Activated CD8-positive, alpha-beta memory T cell treated with anti-CD3 and anti-CD28 coated beads for 36 hours (primary cell): ENCODE results near the gene PPP3CB. TPM values are rescaled to one million over a fixed set of nuclear protein-coding genes. Genes with fewer than 3 reads are reported as not detected.

Experiments
- CTCF ChIA-PET: fragments of 350-600 bp; sonication (Branson Sonifier 250); formaldehyde crosslinking; loops from one replicate; lab custom pipeline; 2021; ENCODE audit warnings: antibody characterized with exemption; lab: Charles Lee
- POLR2A ChIA-PET: fragments of 350-600 bp; sonication (Branson Sonifier 250); formaldehyde crosslinking; loops from one replicate; lab custom pipeline; 2021; ENCODE audit warnings: antibody characterized with exemption; lab: Charles Lee
- total RNA-seq, 2 experiments: library from RNA; stranded (reverse); gene quantifications; one replicate each; pipeline ENCODE4 v1.2.3, GENCODE V29; 2021

Gene PPP3CB
- total RNA-seq, 2 experiments from 2014 or later = 39.1 to 41.4 TPM

DNA sequence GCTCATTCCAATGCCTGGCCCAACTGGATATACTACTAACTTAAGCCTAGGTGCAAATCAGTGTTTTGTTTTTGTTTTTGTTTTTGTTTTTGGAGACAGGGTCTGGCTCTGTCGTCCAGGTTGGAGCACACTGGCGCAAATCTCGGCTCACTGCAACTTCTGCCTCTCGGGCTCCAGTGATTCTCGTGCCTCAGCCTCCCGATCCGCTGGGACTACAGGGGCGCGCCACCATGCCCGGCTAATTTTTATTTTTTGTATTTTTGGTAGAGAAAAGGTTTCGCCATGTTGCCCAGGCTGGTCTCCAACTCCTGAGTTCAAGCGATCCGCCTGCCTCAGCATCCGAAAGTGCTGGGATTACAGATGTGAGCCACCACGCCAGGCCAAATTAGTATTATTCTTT, 1.6 kb downstream of the PPP3CB start:
- ChIA-PET CTCF (interaction anchor here (1.3 kb wide), 1 partner anchor 9 kb away, joined by 4 read pairs; no protein-coding TSS in a partner anchor), POLR2A (interaction anchor here (1.1 kb wide), 1 partner anchor 42 kb away, joined by 6 read pairs; no protein-coding TSS in a partner anchor)

DNA sequence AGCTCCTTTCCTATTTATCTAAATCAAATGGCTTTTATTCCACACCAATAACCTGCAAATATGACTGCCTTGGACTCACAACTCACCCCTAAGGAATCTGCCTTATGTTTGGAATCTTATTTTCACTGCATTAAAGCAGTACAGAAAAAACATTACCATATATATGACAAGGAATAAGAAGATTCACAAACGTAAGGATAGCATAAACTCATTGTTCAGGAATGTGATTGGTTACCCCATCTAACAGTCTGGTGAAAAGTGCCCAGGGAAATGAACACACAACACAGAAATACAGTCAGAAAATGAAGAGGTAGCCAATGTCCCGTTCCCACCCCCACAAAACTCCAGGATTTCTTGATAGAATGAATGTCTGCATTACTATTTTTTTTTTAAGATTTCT, 2.0 kb downstream of the PPP3CB start:
- POLR2A ChIA-PET = interaction anchor here (0.7 kb wide), 1 partner anchor 22 kb away, joined by 4 read pairs; no protein-coding TSS in a partner anchor
- CTCF ChIA-PET = no interaction called here

DNA sequence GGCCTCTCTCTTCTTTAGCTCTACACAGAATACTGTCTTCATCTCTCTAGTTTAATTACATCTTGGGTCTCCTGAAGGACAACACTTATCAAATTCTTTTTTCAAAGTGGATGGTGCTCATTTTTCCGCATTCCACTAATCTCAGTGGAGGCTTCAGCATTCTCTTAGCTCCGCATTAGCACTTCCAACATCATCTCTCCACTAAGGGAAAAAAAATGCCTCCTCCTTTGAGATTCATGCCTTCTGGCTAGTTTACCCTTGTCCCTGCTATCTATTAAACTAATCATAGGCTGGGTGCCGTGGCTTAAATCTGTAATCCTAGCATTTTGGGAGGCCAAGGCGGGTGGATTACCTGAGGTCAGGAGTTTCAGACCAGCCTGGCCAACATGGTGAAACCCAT, 9.2 kb downstream of the PPP3CB start:
- CTCF ChIA-PET = interaction anchor here (0.7 kb wide), 1 partner anchor 1236 kb away, joined by 3 read pairs; no protein-coding TSS in a partner anchor
- POLR2A ChIA-PET = no interaction called here

DNA sequence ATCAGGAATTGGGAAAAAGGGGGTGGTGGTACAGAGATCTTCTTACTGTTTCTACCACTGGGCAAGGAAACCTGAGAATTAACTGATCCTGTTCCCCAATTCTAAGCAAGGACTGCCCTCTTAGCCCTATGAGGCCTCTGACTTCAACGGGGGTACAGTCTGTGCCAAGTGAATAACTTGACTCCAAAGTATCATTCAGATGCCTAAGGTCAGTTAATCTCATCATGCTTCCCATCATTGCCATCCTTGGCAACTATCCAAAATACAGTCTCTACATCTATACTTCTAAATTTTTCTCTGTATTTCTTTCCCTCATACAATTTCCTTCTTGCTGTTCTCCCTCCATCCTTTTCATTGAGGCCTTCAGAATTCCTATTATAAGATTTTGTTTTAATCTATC, 10.5 kb downstream of the PPP3CB start:
- ChIA-PET CTCF (no interaction called here), POLR2A (no interaction called here)

DNA sequence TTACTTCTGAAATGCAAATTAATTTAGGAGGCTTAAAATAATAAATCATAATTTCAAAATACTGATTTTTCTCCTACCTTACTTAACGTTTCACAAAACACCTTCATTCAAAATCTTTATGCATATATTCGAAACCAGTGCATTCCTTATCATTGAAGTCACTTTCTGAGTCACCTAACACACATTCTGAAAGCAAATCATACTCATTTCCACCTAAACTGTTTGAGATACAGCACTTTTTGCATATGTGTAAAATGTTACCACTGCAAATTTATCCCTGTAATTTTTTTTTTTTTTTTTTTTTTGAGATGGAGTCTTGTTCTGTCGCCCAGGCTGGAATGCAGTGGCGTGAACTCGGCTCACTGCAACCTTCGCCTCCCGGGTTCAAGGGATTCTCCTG, 15.7 kb downstream of the PPP3CB start:
- ChIA-PET POLR2A (interaction anchor here (0.7 kb wide), 1 partner anchor 279 kb away, joined by 3 read pairs; no protein-coding TSS in a partner anchor), CTCF (no interaction called here)

DNA sequence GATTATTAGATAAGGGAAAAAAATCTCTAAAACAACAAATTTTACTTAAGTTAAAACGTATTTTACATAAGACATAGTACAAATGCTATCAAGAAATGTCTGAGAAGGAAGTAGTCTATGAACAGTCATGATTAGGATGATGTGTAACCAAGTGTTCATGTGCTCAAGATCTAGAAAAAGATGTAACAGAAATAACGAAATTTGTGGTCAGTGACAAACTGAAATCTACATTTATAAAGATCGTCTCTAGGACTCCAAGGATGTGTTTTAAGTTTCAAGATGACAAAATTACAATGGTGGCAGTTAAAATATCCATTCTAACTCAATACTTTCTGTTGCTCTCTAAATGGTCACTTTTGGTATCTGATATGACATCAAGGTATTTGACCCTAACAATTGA, 17.2 kb downstream of the PPP3CB start:
- CTCF ChIA-PET = no interaction called here
- POLR2A ChIA-PET = no interaction called here

DNA sequence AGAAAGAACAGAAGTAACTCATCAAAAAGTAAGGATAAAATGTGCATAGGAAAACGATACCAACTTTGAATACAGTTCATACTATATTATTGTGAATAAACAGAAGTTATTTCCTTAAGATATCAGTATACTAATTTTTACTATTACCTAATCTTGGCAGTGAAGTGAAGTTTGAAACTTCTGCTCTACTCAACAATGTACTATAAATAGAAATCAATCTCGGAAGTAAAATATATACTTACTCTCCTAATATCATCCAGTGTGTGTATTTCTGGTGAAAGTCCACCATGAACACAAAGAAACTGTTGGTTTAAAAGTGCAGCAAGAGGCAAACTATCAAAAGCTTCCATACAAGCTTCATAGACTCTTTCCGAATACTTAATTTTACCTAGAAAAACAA, 24.6 kb downstream of the PPP3CB start:
- POLR2A ChIA-PET = no interaction called here
- CTCF ChIA-PET = no interaction called here

DNA sequence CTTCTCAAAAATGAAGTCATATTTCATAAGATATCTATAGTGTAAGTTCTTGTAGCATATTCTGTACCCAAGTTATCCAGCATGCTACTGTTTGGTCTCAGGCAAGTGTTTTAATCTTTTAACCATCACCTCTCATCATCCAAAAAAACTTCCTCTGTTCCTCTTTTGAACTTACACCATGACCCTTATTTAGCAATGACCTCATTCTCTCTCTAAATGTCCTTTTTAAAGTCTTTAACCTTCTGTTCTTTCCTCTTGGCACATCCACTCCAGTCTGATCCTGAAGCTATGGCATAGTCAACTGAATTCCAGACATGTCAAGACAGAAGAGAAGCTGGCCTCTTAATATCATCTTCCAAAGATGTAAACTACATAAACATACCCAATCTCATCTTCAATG, 26.2 kb downstream of the PPP3CB start:
- ChIA-PET CTCF (no interaction called here), POLR2A (no interaction called here)

DNA sequence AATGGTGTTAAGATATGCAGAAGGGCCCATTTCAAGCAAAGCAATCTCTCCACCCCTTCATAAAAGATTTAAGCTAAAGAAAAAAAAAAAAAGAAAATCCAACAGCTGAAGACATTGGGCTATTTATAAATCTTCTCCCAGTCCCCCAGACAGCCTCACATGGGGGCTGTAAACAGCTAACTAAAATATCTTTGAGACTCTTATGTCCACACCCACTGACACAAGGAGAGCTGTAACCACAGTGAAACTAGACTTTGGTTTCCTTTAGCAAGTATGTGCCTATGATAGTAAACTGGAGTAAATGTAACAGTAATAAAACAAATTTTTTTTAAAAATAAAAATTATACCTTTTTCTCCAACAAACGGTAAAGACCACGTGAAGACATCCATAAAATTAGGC, 28.6 kb downstream of the PPP3CB start:
- POLR2A ChIA-PET = no interaction called here

DNA sequence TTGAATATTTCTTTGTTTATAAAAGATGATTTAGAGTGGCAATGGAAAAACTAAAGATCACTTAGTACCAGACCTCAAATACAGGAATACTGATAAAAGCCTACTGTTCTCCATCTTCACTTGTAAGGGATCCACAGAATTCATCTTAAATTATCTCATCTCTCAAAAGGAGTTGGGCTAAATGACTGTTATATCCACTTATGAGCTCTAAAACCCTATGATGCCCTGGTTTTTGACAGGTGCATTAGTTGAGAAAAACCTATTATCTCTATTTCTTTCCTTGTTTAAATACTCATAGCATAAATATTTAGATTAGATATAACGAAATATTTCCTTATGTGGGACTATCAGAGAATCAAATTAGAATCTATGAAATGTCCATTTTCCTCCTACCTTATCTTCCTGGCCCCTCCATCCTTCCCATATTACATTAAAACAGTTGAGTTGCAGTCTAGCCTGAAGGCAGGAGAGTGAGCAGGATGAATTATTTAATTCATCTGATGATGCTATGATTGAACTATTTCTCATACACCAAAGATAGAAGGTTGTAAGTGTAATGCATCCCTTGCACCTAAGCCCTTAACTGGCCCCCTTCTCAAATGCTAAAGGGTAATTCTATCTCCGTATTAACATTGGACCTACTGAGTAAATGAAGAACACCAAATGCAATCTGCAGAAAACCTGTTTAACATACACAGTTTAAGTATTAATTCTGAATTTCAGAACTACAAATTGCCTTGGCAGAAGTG, 29.7 kb downstream of the PPP3CB start:
- POLR2A ChIA-PET = no interaction called here
- CTCF ChIA-PET = no interaction called here

More for the DNA sequence above, 28.6 kb downstream of the PPP3CB start:
- CTCF ChIA-PET = no interaction called here

DNA sequence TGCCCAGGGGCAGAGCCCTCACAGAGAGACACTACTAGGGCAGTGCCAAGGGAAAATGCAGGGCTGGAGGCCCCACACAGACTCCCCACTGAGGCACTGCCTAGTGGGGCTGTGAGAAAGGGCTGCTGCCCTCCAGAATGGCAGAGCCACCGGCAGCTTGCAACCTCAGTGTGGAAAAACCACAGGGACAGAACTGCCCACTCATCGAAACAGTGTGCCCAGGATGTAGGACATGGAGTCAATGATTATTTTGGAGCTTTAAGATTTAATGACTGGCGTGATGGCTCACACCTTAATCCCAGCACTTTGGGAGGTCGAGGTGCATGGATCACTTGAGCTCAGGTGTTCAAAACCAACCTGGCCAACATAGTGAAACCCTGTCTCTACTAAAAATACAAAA, 34.9 kb downstream of the PPP3CB start:
- ChIA-PET POLR2A (no interaction called here), CTCF (interaction anchor here (0.9 kb wide), 1 partner anchor 75 kb away, joined by 4 read pairs; no protein-coding TSS in a partner anchor)

DNA sequence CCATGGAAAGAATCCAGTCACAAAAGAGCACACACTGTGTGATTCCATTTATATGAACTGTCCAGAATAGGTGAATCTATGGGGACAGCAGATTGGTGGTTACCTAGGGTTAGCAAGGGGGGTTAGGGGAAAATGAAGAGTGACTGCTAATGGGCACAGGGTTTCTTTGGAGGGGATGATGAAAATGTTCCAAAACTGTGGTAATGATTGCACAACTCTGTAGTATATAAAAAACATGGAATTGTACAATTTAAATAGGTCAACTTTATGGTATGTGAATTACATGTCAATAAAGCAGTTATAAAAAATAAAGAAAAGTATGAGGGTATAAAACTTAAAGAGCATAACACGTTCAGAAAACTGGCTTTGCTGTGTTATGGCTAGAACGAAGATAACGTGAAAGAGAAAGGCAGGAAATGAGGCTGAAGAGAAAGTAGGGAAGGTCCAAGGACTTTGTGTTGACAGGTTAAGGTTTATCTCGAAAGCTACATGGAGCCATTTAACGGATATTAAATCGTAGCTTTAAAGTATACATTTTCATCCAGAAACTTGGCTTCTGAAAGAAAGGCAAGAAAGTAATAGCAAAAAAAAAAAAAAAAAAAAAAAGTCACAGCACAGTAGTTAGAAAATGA, 36.0 kb downstream of the PPP3CB start:
- ChIA-PET POLR2A (no interaction called here), CTCF (interaction anchor here (0.7 kb wide), 1 partner anchor 308 kb away, joined by 3 read pairs; no protein-coding TSS in a partner anchor)

DNA sequence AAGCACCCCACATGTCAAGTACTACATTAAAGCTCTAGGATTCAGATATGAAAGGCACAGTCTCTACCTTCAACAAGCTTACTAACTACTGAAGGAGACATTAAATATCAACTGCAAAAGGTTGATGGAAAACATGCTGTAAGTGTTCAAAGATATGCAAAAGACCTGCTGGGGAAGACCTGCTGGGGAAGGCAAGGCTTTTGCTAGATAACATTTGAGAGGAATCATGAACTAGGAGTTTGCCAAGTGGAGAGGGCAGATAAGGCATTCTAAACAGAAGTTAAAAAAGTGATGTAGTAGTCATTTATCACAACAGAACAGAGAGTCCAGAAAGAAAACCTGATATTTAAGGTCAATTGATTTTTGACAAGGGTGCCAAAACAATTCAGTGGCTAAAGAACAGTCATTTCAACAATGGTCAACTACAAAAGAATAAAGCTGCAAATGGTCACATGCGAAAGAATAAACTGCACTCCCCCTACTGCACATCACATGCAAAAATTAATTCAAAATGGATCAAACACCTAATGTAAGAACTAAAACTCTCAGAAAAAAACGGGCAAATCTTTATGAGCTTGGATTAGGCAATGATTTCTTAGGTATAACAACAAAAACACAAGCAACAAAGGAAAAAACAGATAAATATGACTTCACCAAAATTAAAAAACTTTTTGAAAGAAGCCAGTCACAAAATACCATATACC, 39.5 kb downstream of the PPP3CB start:
- ChIA-PET CTCF (interaction anchor here (0.6 kb wide), 2 partner anchors 71 to 174 kb away, joined by 3 read pairs; no protein-coding TSS in a partner anchor), POLR2A (no interaction called here)

DNA sequence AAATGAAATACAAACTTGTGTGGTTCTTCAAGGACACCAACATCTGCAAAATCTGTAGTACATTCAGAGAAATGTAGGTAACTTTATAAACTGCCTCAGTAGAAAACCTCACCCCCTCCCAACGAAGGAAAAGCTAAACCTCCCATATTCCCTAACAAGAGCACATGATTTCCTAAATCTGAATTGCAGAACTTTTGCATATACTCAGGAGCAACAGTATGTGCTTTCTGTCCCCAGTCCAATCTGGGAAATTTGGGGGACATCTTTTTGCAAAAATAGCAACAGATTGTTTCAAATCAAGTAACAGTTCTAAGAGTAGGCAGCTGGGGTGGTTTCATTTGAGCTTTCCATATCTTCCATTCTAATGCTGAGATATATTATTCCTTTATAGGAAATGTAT, 46.7 kb downstream of the PPP3CB start:
- POLR2A ChIA-PET = no interaction called here

DNA sequence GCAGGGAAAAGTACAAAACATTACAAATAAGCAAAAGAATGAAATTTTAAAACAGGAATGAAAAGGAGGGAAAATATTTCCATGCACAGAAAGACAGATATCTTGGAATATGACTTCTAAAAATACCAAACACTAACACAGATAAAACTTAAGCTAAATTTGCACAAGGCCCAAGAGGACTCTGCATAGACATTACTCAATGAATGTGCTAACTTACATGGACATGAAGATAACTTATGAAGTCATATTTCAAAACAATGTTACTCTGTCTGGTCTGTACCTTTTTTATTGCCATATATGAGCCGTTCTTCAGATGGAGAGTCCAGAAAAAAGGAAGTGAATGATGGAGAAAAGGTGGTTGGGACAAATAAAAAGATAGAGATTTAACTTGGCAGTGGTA, 47.4 kb downstream of the PPP3CB start:
- CTCF ChIA-PET = no interaction called here
- POLR2A ChIA-PET = no interaction called here

More for the DNA sequence above, 46.7 kb downstream of the PPP3CB start:
- CTCF ChIA-PET = no interaction called here

DNA sequence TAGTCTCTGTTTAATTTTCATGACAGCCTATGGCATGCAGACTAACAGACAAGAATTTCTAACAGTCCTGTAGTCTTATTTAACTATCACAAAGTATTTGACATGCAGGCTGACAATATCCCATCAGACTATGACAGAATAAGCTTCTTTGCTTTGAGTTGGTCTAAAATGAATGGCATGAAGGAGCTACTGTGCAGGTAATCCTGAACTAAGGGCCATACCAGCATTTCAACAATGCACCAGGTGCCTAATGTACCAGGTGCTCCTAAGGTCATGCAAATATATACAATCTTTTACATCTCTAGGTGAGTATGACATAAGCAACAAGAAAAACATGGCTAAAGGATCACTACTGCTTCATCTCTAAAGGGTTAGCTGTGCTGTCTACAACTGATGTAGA, 48.9 kb downstream of the PPP3CB start:
- CTCF ChIA-PET = no interaction called here

DNA sequence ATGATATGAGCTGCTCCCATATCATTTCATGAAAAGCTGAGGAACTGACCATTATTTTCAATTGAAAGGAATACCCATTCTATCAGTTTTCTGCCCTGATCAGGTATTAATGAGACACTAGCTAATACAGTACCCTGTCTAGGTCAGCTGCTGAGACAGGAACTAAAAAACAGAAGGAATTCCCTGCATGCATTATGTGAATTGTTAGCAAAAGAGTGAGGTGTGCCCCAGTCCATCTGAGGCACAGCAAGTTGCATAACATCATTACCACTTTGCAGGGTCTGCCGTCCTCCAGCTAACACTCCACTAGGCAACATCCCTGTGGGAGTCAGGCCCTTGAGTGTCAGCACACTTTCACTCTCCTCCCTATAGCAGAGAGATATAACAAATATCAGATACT, 51.4 kb downstream of the PPP3CB start:
- ChIA-PET POLR2A (no interaction called here), CTCF (no interaction called here)

More for the DNA sequence above, 48.9 kb downstream of the PPP3CB start:
- POLR2A ChIA-PET = no interaction called here

DNA sequence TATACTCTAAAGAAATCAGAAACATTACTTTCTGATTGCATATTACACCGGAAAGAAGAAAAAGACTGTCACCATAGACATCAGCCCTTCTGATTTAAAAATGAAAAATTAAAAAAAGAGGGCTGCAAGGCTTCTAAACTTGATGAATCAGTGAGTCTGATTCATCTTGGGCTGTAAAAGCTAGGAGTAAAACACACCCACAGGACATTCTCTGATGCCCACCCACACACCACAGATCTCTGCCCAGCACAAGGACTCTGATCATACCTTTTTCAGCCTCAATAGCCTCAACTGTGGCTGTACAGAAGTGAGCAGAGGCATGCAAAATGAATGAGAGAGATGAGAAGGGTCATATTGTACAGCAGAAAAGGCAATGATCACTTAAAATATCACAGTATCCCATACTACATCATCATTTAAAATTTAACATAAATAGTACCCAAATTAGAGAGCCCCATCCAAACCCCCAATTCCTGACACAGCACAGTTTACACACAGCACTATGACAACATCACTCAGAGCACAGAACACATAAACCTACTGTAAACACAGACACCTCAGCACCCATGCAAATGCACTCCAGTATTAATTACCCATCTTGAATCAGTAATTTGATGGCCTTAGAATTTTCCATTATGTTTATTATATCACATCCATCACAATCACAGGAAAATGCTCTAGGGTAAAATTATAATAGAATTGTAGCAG, 56.1 kb downstream of the PPP3CB start:
- CTCF ChIA-PET = interaction anchor here (0.6 kb wide), 1 partner anchor 96 kb away, joined by 3 read pairs; no protein-coding TSS in a partner anchor
- POLR2A ChIA-PET = no interaction called here

DNA sequence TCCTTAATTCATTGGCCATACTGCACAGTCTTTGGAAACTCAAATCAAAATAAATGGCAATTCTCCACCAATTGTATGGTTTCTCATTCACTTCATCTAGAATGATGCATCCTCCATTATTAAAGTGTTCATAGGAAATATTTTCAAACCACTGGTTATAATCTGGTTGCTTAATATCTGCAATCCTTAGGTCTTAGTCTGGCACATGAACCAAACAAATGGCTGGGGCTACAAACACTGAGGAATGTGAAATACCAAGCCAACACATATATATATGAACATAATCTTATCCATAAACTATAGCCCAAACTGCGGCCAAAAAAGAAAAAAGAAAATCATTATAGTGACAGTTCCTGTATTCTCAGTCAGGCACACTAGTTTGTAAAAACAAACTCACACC, 56.8 kb downstream of the PPP3CB start:
- ChIA-PET POLR2A (no interaction called here), CTCF (interaction anchor here (0.6 kb wide), 1 partner anchor 97 kb away, joined by 3 read pairs; no protein-coding TSS in a partner anchor)
